K562 (cell line): Measurements from ENCODE around the gene ANAPC2. TPM values are rescaled to one million over a fixed set of nuclear protein-coding genes. Genes with fewer than 3 reads are reported as not detected.

ENCODE experiments used
- ATAC-seq: fragments of 200-7000 bp; cut with Tn5 transposase; 3 replicates; pipeline ENCODE4 v1.9.1; 2020; ENCODE audit warnings: moderate library complexity
- BruUV-seq: library from RNA; stranded (reverse); fragments of 400-500 nt; replicated peaks from 2 replicates; lab custom pipeline; 2021; lab: Mats Ljungman, UMichigan
- CTCF ChIA-PET: fragments of 300-600 bp; formaldehyde crosslinking; extraction: SDS; loops from one replicate; lab custom pipeline; 2021; ENCODE audit warnings: low intra/inter-chr PET ratio; lab: Yijun Ruan, JAX
- POLR2A ChIA-PET: fragments of 300-600, 350-650 bp; sonication (Branson Sonifier 250); formaldehyde crosslinking; extraction: SDS; loops from one replicate; lab custom pipeline; 2021; ENCODE audit warnings: antibody characterized with exemption, inconsistent platforms; lab: Yijun Ruan, JAX
- DNase-seq, 4 experiments: peaks; one replicate each; pipeline versions ENCODE4 v3.0.0 to v3.0.0-alpha.2; 2011 to 2018; ENCODE audit warnings: low spot score in 3 of 4, mixed read lengths in 3 of 4; ENCODE audit errors: extremely low read depth in 1 of 4
- FAIRE-seq: peaks from 2 replicates; lab custom pipeline; 2011; peaks lifted over from hg19 to GRCh38; lab: Jason Lieb, UNC
- H2AFZ ChIP-seq: 2 replicates; pipeline ENCODE4 v1.6.0; 2011; ENCODE audit warnings: low read depth, low read length, control low read depth, inconsistent platforms
- H3K27ac ChIP-seq: fragments of 200-600 bp; 3 replicates; pipeline ENCODE4 v1.8.0; 2011; ENCODE audit warnings: low read depth, mild to moderate bottlenecking, control low read depth, inconsistent platforms, low read length, moderate library complexity, mixed read lengths; ENCODE audit errors: extremely low read depth
- H3K27me3 ChIP-seq, 2 experiments: fragments of 300-600 bp in 1 of 2; 2 replicates in 1 of 2; 3 replicates in 1 of 2; pipeline versions ENCODE4 v1.6.0 to v1.8.0; 2011; ENCODE audit warnings: inconsistent platforms in 2 of 2, low read length in 2 of 2, mild to moderate bottlenecking in 1 of 2, mixed read lengths in 1 of 2, moderate library complexity in 1 of 2; ENCODE audit not compliant: control insufficient read depth in 2 of 2, insufficient read depth in 2 of 2
- H3K36me3 ChIP-seq: fragments of 300-600 bp; 3 replicates; pipeline ENCODE4 v1.8.0; 2011; ENCODE audit warnings: mild to moderate bottlenecking, low read length, inconsistent platforms; ENCODE audit not compliant: control insufficient read depth, insufficient read depth
- H3K4me1 ChIP-seq, 2 experiments: fragments of 200-600 bp in 1 of 2; replicated peaks in 1 of 2; 2 replicates in 1 of 2; 3 replicates in 1 of 2; pipeline versions ENCODE4 v1.5.1 to v1.8.0; 2011; ENCODE audit warnings: inconsistent platforms in 2 of 2, low read length in 2 of 2, mild to moderate bottlenecking in 1 of 2, mixed read lengths in 1 of 2, moderate library complexity in 1 of 2; ENCODE audit not compliant: control insufficient read depth in 2 of 2, insufficient read depth in 2 of 2
- H3K4me2 ChIP-seq: 2 replicates; pipeline ENCODE4 v1.6.1; 2011; ENCODE audit warnings: low read length, control low read depth, inconsistent platforms, mixed read lengths; ENCODE audit not compliant: insufficient read depth
- H3K4me3 ChIP-seq: fragments of 200-600 bp; sonication (generic), shearing (Covaris generic); 2 replicates; pipeline ENCODE4 v1.5.1; 2016; ENCODE audit warnings: control low read depth, inconsistent platforms
- H3K79me2 ChIP-seq: fragments of 200-600 bp; 3 replicates; pipeline ENCODE4 v1.8.0; 2011; ENCODE audit warnings: low read length, inconsistent platforms; ENCODE audit not compliant: control insufficient read depth, insufficient read depth
- H3K9ac ChIP-seq, 2 experiments: 2 replicates each; pipeline versions ENCODE4 v1.6.0 to v1.6.1; 2011; ENCODE audit warnings: low read depth in 2 of 2, low read length in 2 of 2, control low read depth in 1 of 2, inconsistent platforms in 1 of 2, mild to moderate bottlenecking in 1 of 2, mixed read lengths in 1 of 2; ENCODE audit not compliant: insufficient read depth in 1 of 2
- H3K9me1 ChIP-seq: one replicate; pipeline ENCODE4 v1.6.0; 2011; ENCODE audit warnings: inconsistent platforms, mild to moderate bottlenecking, low read length, moderate library complexity; ENCODE audit not compliant: control insufficient read depth, insufficient read depth
- H3K9me3 ChIP-seq: replicated peaks from 2 replicates; pipeline ENCODE4 v1.5.1; 2011; ENCODE audit warnings: low read depth, low read length, inconsistent platforms; ENCODE audit not compliant: control insufficient read depth, insufficient read depth
- H4K20me1 ChIP-seq: replicated peaks from 2 replicates; pipeline ENCODE4 v1.6.1; 2011; ENCODE audit warnings: low read length, inconsistent platforms, mixed read lengths; ENCODE audit not compliant: control insufficient read depth, insufficient read depth
- SP1 ChIP-seq: sonication (generic); formaldehyde crosslinking; IDR thresholded peaks from 2 replicates; pipeline ENCODE4 v1.8.1; 2022; ENCODE audit warnings: mild to moderate bottlenecking, missing genetic modification reagents
- WGBS: fragments of 100-300 bp; shearing (Covaris generic); methylation state at CpG from one replicate; pipeline ENCODE4 v1.1.6; 2016; ENCODE audit warnings: low coverage, mixed read lengths; ENCODE audit not compliant: insufficient coverage; ENCODE audit errors: missing lambda C conversion rate; 5-methylcytosine and 5-hydroxymethylcytosine counted together
- in situ Hi-C: fragments of 300-500 bp; cut with MboI; formaldehyde crosslinking; loops from 4 replicates; pipeline ENCODE4 v1.15.0; 2018; ENCODE audit warnings: inconsistent platforms, mixed read lengths
- intact Hi-C: fragments of 100-400 bp; cut with micrococcal nuclease; formaldehyde crosslinking; loops from 2 replicates; pipeline ENCODE4 v1.14.2; 2022
- polyA plus RNA-seq, 8 experiments: library from polyadenylated mRNA; depleted of rRNA in 4 of 8; stranded (reverse) in 5 of 8; unstranded in 3 of 8; fragments of >200 nt; fragmentation: Nextera tagmentation in 2 of 8; fragmentation: Illumina TruSeq in 1 of 8; extraction: Ambion mirVana in 2 of 8; extraction: Trizol in 1 of 8; gene quantifications; 2 replicates each; pipeline versions ENCODE4 v1.2.1 to v1.2.3, GENCODE V29; 2011 to 2014; ENCODE audit warnings: inconsistent platforms in 1 of 8, missing spikeins in 1 of 8
- total RNA-seq, 7 experiments: library from RNA; depleted of rRNA in 6 of 7; stranded (reverse); fragments of >200 nt in 6 of 7; fragmentation: Illumina TruSeq in 2 of 7; extraction: Trizol in 2 of 7; gene quantifications; 2 replicates each; pipeline versions ENCODE4 v1.2.1 to v1.2.3, GENCODE V29; 2011 to 2021; ENCODE audit warnings: low replicate concordance in 1 of 7
- TF ChIP-seq, protein P1 (sequence below): fragments of 200-600 bp; sonication (generic); IDR thresholded peaks from one replicate; pipeline ENCODE4 v1.6.1; 2012; ENCODE audit warnings: mild to moderate bottlenecking, low read depth, low read length, inconsistent platforms

The ANAPC2 gene
- total and polyA plus RNA-seq, 9 of the 15 experiments (the other 6 are each of a cell fraction or from before 2014, with no cell fraction given), result 0.11 to 56.5 (median 17.1) TPM; not detected in 1

DNA sequence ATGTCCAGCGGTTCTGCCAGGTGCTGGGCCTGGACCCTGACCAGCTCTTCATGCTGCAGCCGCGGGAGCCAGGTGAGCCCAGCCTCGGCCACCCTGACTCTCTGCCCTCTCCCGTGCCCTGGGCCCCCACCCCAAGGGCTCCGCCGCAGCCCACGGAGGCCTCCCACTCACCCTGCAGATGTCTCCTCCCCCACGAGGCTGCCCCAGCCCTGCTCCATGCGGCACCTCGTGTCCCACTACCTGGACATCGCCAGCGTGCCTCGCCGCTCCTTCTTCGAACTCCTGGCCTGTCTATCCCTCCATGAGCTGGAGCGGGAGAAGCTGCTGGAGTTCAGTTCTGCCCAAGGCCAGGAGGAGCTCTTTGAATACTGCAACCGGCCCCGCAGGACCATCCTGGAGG is 26.3 kb upstream of the ANAPC2 start:
- no peak for DNase-seq
- peaks cover 3% of the 10 kb centered on the region; the same call in 1 of the 2 replicates for H4K20me1 ChIP-seq
- peaks cover 18% of the 10 kb centered on the region; the same call in 2 of the 3 replicates for H3K79me2 ChIP-seq
- WGBS, result 84% methylated on average over 18 of the region's 19 CpGs
- ChIA-PET POLR2A (interaction anchor here (0.7 to 1.2 kb wide), 3 partner anchors 26 to 31 kb away, joined by 3 to 4 read pairs (median 3); partner anchors contain the start of gene TUBB4B), CTCF (no interaction called here)
- peaks cover 43% of the 10 kb centered on the region; the same call in 2 of the 3 replicates for H3K36me3 ChIP-seq
- no peak for ATAC-seq
- no peak overlapping the region for H3K4me3 ChIP-seq
- intact Hi-C loops, result no loop called here
- H3K9ac ChIP-seq, result no peak overlapping the region; a peak in 1 of 4 replicates
- H3K4me1 ChIP-seq, result peaks cover 25 to 73% of the 10 kb centered on the region in 2 experiments
- TF ChIP-seq SP1 (CRISPR knock-in tag), result 0 out of 2 replicates have a peak, but pooled peaks have one; percentile 21
- TF ChIP-seq, protein P1, sequence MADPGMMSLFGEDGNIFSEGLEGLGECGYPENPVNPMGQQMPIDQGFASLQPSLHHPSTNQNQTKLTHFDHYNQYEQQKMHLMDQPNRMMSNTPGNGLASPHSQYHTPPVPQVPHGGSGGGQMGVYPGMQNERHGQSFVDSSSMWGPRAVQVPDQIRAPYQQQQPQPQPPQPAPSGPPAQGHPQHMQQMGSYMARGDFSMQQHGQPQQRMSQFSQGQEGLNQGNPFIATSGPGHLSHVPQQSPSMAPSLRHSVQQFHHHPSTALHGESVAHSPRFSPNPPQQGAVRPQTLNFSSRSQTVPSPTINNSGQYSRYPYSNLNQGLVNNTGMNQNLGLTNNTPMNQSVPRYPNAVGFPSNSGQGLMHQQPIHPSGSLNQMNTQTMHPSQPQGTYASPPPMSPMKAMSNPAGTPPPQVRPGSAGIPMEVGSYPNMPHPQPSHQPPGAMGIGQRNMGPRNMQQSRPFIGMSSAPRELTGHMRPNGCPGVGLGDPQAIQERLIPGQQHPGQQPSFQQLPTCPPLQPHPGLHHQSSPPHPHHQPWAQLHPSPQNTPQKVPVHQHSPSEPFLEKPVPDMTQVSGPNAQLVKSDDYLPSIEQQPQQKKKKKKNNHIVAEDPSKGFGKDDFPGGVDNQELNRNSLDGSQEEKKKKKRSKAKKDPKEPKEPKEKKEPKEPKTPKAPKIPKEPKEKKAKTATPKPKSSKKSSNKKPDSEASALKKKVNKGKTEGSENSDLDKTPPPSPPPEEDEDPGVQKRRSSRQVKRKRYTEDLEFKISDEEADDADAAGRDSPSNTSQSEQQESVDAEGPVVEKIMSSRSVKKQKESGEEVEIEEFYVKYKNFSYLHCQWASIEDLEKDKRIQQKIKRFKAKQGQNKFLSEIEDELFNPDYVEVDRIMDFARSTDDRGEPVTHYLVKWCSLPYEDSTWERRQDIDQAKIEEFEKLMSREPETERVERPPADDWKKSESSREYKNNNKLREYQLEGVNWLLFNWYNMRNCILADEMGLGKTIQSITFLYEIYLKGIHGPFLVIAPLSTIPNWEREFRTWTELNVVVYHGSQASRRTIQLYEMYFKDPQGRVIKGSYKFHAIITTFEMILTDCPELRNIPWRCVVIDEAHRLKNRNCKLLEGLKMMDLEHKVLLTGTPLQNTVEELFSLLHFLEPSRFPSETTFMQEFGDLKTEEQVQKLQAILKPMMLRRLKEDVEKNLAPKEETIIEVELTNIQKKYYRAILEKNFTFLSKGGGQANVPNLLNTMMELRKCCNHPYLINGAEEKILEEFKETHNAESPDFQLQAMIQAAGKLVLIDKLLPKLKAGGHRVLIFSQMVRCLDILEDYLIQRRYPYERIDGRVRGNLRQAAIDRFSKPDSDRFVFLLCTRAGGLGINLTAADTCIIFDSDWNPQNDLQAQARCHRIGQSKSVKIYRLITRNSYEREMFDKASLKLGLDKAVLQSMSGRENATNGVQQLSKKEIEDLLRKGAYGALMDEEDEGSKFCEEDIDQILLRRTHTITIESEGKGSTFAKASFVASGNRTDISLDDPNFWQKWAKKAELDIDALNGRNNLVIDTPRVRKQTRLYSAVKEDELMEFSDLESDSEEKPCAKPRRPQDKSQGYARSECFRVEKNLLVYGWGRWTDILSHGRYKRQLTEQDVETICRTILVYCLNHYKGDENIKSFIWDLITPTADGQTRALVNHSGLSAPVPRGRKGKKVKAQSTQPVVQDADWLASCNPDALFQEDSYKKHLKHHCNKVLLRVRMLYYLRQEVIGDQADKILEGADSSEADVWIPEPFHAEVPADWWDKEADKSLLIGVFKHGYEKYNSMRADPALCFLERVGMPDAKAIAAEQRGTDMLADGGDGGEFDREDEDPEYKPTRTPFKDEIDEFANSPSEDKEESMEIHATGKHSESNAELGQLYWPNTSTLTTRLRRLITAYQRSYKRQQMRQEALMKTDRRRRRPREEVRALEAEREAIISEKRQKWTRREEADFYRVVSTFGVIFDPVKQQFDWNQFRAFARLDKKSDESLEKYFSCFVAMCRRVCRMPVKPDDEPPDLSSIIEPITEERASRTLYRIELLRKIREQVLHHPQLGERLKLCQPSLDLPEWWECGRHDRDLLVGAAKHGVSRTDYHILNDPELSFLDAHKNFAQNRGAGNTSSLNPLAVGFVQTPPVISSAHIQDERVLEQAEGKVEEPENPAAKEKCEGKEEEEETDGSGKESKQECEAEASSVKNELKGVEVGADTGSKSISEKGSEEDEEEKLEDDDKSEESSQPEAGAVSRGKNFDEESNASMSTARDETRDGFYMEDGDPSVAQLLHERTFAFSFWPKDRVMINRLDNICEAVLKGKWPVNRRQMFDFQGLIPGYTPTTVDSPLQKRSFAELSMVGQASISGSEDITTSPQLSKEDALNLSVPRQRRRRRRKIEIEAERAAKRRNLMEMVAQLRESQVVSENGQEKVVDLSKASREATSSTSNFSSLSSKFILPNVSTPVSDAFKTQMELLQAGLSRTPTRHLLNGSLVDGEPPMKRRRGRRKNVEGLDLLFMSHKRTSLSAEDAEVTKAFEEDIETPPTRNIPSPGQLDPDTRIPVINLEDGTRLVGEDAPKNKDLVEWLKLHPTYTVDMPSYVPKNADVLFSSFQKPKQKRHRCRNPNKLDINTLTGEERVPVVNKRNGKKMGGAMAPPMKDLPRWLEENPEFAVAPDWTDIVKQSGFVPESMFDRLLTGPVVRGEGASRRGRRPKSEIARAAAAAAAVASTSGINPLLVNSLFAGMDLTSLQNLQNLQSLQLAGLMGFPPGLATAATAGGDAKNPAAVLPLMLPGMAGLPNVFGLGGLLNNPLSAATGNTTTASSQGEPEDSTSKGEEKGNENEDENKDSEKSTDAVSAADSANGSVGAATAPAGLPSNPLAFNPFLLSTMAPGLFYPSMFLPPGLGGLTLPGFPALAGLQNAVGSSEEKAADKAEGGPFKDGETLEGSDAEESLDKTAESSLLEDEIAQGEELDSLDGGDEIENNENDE, result no peak
- H2AFZ ChIP-seq, result no peak overlapping the region
- H3K27me3 ChIP-seq, result no peaks in the 10 kb centered on the region
- no peaks in the 10 kb centered on the region for H3K9me3 ChIP-seq
- no peak for FAIRE-seq
- no peaks in the 10 kb centered on the region for H3K9me1 ChIP-seq
- H3K4me2 ChIP-seq, result no peak overlapping the region
- BruUV-seq, result no TSS peak
- in situ Hi-C loops, result no loop called here
- H3K27ac ChIP-seq, result no peak overlapping the region
